HG03066 (cell line): Measurements from ENCODE around the gene TBC1D1.

Source experiments
- ATAC-seq: cut with Tn5 transposase; IDR thresholded peaks from one replicate; pipeline ENCODE4 v1.9.1; 2021; ENCODE audit warnings: low read depth; ENCODE audit not compliant: unreplicated experiment

The TBC1D1 gene

DNA sequence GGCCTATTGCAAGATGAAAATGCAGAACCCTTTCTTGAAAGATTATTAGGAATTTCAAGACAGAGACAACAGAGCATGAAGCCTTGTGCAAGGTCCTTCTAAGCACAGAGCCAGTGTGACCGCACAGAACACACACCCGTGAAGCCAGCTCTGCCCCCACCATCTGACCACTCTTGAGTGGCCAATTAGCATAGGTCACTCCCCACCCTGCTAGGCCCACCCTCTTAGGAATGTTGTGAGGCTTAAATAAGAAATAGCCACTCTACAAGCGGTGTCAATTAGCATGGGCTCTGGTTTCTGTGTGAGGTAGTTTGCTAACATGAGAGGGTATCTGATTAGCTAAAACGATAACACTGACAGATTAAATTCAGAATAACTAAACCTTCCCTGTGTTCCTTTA is 222.2 kb downstream of the TBC1D1 start:
- ATAC-seq: no peak

DNA sequence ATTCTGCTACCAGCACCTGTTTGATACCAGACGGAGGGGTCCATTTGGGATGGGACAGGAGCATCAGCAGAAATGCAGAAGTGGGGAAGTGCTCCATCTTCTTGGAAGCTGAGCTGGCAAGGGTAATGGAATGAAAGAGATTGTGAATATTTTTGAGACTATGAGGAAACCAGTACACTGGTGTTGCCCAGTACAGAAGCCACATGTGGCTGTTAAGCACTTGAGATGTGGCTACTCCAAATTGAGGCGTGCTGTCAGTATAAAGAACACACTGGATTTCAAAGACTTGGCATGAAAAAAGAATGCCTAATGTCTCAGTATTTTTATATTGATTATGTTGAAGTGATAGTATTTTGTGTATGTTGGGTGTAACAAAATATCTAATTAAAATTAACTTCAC is 222.7 kb downstream of the TBC1D1 start:
- no peak for ATAC-seq

DNA sequence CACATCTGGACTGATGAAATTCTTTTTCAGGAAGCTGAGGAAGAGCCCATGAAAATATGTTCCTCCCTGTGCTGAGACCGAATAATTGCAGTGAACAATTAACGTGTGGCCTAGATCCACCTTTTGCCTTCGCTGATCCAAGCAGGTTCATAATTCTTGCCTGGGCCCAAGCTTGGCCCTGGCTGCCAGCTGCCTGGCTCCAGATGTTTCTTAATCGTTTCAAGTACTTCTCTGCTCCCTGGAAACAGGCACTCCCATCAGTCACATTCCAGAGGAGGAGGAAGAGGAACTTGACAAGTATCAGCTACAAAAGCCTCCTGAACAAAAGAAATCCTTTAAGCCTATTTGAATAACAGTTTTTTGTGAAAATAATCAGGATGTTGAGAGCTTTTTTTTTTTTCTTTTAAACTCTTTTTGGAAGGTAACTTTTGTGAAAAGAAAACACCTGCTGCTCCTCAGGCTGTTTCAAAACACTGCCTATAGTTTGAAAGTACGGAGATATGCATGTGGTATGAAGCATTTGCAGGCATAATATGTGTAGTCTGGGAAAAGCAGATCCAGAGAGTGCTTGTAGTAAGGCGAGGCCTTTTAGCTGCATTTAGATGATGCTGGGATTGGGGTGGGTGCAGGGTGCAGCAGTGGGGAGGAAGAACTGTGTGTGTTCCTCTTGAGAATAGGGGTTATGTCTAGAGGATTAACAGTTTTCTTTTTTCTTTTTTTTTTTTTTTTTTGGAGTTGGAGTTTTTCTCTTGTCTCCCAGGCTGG is 223.7 kb downstream of the TBC1D1 start:
- ATAC-seq: no peak

DNA sequence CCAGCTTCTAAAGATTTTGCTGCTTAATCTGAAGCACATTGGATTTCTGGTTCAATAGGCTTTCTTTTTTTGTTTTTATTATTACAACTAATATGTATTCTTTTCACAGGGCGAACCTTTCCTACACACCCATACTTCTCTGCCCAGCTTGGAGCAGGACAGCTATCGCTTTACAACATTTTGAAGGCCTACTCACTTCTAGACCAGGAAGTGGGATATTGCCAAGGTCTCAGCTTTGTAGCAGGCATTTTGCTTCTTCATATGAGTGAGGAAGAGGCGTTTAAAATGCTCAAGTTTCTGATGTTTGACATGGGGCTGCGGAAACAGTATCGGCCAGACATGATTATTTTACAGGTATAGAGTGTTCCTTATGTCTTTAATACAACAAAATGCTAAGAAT is 224.7 kb downstream of the TBC1D1 start:
- ATAC-seq: no peak

DNA sequence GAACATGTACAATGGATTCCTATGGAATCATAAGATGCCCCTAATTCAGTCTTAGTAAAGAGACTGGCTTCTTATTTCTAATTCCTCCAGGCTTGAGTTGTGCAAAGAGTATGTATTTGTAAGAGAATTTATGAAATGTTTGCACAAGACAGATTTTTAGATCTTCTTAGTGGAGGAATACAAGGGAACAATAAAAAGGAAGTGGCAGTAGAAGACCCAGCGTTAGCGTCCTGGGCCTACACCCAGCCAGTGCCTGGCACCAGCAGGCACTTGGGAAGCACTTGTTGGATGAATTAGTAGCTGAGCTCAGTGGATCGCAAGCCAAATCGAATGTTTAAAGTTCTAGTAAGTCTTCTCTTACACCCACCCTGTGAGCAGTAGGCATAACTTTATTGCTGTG is 226.7 kb downstream of the TBC1D1 start:
- no peak for ATAC-seq

DNA sequence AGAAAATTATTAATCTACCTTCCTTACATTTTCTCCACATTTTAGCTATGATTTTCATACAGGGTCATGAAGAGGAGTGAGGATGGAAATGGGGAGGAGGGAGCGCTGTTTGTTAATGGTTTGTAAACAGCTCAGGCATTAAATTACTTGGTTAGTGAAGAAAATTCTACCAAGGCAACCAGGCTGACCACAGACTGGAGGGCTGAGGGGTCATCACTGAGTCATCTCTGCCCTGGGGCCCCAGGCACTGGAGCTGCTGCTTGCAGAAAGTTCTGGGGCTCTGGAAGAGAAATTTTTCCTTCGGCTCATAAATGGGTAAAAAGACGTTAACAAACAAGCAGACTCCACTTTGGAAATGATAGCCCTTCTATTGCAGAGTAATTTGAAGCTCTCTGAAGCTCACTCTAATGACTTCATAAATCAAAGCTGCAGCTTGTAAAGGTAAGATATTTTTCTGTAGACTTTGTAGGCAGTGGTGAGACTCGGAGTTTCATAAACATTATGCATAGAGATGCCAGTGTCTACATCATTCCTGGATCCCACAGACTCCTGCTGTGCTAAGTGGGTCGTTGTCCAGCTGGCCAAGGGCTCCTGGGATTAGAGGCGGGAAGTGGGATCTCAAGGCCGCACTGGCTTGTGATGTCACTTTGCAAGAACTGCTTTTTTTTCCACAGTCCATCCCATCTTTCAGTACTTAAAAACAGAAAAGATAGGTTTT is 228.9 kb downstream of the TBC1D1 start:
- ATAC-seq: no peak

DNA sequence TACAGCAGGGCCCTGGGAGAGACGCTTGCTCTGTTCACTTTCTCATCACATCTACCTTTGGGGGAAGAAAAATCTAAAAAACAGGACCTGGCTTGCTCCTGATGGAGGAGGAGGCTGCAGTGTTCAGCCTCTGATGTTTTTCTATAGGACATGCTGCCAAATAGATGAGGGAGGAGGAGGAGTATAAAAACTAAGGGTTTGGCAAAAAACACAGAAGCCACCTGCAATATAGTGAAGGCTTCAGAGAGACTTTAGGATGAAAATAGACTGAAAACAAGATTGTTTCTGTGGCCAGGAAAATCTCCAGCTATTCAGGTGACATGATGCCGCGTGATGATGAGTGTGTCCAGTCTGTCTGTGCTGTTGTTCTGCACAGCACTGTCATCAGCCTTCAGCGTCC is 229.9 kb downstream of the TBC1D1 start:
- no peak for ATAC-seq

DNA sequence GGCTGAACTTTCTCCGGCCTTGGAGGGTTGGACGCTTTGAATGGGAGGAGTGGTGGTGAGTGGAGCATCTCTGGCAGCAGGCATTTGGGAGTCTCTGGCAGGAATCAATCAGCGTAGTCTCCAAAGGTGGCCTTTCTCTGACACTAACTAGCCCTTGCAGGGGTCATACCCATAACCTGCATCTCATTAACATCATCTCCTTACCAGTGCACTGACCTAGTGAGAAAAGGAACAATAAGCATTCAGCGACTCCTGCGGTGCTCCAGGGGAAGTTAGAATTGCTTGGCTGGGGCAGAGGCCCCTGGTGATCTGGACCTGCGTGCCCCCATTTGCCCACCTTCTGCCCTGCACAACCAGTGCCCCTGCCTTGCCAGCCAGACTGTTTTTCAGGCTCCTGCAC is 231.2 kb downstream of the TBC1D1 start:
- no peak for ATAC-seq

DNA sequence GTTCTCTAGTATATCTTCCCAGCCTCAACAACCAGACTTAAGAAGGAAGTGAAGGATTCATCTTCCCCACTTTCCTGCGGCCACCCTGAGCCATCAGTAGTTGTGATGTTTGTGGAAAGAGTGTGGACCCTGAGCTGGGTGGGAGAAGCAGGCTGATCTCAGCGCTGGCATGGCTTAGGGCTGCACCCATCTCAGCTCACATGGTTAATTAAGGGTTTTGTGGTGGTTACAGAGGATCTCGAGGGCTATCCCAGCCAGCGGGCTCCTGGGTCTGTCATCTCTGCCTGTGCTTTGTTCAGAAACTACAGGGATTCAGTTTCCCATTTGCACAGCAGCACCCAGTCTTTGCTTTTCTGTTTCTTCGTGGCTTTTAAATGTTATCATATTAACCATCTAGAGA is 232.7 kb downstream of the TBC1D1 start:
- ATAC-seq: no peak

DNA sequence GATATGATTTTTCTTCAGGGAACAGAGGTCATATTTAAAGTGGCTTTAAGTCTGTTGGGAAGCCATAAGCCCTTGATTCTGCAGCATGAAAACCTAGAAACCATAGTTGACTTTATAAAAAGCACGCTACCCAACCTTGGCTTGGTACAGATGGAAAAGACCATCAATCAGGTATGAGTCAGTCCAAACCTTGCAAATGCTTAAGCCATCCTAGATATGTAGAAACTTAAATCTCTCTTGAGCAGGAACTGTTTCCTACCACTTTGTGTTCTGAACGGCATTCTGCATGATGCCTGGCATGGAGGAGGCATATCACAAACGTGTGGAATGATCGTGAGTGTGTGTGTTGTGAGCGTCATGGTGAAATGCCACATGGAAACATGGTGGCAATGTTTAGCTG is 234.1 kb downstream of the TBC1D1 start:
- ATAC-seq: no peak

DNA sequence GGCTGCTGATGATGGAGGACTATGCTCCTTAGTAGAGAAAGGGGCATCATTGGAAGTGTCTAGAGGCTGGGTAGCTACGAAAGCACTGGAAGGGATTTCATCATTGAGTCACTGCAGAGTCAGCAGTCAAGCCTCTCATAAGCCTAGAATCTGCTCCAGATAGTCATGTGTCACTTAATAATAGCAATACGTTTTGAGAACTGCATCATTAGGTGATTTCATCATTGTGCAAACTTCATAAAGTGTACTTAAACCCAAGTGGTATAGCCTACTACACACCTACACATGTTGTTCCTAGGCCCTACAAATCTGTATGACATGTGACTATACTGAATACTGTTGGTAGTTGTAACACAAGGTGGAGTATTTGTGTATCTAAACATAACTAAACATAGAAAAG is 234.9 kb downstream of the TBC1D1 start:
- no peak for ATAC-seq

DNA sequence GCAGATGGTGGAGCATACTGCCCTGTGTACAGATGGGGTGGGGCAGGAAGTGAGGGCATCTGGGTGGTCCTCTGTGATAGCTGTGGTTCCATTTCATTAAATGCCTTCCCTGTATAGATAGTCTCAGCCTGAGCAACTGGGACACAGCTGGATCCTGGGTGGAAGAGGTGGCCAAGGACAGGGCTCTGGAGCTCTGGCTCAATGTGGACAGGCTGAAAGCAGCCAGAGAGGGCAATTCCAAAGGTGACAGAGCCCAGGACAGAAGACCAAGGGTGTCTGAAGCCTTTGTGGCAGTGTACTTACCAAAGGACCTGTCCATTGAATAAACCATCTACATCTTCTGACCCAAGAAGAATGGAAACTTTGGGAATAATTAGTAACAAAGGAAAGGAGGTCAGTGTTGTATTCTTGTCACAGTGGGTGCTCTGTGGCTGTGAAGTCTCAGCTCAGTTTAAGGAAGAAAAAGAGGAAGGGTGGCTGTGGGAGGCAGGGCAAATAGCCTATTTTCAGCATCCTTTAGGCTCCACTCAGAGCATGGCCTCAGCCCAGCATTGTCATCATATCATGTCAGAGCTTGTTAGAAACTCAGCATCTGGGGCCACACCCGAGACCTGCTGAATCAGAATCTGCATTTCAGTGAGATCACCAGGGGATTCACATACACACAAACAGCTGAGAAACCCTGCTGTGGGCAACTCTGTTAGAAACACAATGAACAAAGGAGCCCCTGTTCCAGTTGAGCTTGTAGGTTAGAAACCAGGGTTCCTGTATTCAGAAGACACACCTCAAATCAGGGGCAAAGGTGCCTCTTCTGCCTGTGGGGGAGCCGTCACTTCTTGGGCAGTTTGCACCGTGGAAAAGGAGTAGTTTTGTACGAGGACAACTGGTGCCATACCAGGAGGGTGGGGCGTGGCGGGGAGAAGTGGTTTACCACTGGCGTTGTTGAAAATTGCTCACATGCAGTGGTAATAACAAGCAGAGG is 237.9 kb downstream of the TBC1D1 start:
- peak; percentile 50 for ATAC-seq

DNA sequence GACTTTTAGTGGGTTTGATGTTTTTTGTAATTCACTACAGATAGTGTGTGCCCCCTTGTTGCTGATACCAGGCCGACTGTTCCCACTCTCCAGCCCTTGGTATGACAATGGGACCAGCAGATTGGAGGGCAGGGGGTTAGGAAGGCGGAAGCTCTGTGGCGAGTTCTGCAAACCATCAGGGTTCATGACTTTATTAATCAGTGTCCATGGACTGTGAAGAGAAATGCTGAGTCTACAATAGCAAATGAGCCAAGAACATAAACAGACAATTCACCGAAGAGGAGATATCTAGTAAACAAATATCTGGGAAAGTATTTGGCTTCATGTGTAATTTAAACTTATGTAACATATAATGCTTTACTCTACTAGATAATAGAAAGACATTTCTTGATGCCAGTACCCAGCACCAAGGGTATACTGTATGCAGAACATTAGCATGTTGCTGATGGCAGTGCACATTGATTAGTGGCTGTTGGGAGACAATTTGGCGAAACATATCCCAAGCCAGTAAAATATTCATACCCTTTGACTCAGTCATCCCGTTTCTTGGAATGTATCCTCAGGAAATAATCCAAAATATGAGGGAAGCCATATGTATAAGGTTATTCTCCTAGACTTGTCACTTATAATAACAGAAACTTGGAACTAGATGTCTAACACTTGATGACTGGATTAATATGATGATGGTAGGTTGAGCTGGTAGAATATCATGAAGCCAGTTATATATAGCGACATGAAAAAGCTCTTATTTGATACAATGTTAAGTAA is 238.8 kb downstream of the TBC1D1 start:
- ATAC-seq: no peak

DNA sequence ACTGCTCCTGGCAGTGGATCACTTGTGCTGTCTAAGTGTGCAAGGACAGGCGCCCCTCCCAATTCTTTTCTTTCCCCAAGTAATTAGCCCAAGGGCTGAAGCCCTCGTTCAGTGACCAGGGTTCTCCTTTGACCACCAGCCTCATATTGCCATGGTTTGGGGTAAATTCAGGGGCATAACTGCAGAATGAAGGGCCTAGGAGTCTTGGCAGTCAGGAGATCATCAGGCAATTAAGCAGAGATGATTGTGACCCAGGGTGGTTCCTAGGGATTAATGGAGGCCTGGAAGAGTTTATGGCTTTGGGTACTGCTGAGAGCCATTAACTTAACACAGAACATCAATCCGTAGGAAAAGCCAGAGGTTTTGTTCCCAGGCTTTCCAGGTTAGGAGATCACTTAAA is 240.0 kb downstream of the TBC1D1 start:
- ATAC-seq: no peak

DNA sequence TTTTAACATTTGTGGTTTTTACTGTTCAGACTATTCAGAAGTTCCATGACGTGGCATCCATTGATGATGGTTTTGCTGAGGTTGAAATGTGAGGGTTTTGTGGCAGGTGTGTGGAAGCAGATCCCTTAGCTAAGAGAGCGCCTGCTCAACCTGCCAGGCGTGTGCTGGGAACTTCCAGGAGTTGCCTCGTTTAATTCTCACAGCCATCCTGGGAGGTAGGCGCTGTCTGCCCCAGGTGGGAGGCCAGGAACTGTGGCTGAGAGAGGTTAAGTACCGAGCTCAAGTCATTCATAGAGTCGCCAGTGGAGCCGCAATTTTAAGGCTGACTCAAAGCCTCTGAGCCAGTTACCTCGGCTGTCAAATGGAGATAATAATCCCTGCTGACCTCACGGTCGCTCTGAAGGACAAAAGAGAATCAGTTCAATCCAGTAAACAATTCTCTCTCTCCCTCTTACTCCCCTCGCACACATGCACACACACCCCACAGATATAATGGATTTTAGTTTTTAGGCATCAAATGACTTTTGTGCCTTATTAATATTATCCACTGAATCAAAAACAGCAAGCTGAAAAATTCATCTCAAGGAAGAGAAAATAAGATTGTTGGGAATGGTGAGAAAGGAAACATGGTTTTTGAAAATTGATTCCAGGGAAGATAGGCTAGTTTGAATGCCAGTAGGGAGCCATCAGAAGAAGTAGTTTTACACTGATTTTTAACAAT is 240.6 kb downstream of the TBC1D1 start:
- peak; percentile 16 for ATAC-seq

DNA sequence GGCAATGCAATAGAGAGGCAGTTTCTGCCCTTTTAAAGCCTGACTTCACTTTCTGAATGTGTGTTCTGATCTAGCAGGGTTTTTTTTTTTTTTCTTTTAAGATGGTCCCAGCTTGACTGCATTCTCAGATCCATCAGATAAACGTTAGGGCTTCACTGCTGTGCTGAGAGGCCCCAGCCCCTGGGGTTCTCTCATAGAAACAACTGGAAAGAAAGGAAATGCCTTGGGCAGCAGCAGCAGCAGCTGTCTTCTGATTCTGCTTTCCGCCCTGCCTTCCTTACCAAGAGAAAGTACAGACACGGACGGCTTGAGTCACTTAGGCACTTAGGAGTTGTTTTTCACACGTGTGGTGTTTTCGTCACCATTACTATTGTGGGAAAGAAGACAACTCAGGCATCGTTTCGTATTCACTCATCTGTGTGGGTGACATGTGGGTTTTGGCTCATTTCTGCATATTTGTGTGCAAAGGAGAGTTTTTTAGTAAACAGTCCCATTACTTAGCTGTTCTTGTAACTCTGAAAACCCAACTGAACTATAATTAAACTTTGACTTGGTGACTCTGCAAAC is 241.3 kb downstream of the TBC1D1 start:
- ATAC-seq: peak; percentile 66

DNA sequence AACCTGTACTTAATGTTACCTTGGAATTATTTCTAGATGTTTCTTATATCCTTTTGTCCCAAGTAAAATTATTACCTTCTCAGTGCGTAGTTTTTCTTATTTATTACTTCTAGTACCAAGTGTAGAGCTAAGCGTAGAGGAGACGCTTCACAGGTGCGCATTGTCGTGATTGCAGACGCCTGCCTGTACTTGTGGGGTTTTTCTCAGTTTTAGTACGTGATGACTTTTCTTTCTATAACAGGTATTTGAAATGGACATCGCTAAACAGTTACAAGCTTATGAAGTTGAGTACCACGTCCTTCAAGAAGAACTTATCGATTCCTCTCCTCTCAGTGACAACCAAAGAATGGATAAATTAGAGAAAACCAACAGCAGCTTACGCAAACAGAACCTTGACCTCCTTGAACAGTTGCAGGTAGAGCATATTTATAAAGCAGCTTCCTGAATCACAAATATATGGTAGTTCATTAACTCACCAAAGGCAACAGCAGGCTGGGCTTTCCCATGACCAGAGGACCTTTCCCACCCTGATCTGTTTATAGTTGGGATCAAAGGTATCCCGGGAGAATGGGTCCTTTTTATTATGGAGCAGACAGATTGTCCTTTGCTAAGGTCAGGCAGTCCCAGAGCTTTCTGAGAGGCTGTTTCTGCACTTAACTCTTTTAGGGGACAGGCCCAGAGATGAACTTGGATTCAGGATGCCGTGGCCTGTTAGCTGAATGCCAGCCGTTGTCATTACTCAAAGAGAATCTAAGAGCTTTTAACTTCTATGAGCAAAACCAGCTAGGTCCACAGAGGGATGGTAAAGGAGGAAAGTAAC is 242.2 kb downstream of the TBC1D1 start:
- no peak for ATAC-seq

DNA sequence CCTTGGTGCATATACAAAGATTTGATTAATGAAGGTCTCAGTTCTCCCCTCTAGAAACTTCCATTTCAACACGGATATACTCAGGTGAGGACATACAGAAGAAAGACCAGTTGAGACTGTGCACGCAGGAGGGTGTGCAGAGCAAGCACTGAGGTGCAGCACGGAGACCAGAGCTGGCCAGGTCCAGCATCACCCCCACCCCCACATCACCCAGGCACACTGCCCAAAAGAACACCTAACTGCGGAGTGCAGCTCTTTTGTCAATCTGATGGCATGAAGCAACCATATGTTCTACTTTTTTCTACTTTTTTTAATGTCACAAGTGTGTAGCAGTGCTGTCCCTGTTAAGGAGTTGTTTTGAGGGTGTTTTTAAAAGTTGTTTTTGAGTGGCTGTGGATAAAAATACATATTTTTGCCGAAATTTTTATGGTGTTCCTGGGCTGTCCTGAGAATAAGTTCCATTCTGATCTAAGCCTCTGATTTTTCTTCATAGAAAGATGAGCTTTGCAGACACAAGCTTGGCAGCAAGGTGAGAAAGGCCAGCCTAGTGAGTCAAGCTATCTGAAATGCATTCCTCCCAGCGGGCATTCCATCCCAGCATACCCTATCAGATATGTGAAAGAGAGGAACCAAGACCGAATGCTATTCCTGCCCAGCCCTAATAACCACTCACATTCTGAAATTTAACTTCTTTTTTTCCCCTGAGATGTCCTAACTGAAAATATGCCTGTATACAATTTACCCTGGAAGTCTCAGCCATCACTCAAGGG is 243.0 kb downstream of the TBC1D1 start:
- no peak for ATAC-seq
